HG02973 (cell line): ENCODE data around the gene FAM163B.

Source experiments
- ATAC-seq: cut with Tn5 transposase; IDR thresholded peaks from one replicate; pipeline ENCODE4 v1.9.1; 2021; ENCODE audit warnings: moderate library complexity; ENCODE audit not compliant: unreplicated experiment

FAM163B gene

DNA sequence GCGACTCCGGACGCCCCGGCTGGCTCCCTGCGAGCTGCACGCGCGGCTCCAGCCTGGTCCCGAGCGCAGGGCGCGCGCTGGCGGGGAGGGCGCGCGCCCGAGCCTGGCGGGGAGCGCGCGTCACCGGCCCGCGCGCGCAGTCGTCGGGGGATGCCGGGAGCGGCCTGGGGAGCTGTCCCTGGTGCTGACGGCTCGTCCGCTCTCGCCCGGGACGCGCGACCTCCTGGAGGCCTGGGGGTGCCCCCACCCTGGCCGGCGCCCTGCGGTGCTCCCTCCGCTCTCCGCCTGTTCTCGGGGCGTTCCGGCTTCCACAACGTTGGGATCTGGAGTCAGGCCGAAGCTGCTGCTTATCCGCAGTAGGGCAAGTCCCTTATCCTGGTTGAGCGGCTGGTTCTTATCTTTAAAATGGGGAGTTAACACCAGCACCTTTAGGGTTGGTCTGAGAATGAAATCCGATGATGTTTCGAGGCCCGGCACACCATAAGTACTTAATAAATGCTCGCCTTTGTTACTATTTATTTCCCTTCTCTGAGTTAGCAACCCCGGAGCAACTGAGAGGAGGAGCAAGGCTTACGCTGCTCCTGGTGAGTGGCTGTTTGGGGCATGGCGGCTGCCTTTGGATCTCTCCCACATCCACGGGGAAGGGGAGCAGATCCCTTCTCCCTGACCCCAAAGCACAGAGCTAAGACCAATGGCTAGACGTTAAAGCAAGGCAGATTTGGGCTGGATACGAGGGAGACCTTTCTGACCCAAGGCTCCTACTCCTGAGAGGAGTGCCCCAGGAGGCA lies at the start of gene FAM163B:
TSS of gene FAM163B (minus strand) at position 79 of the 788 bp plus-strand sequence. CDS start 29,166 bp downstream, outside the sequence.
- no peak for ATAC-seq

DNA sequence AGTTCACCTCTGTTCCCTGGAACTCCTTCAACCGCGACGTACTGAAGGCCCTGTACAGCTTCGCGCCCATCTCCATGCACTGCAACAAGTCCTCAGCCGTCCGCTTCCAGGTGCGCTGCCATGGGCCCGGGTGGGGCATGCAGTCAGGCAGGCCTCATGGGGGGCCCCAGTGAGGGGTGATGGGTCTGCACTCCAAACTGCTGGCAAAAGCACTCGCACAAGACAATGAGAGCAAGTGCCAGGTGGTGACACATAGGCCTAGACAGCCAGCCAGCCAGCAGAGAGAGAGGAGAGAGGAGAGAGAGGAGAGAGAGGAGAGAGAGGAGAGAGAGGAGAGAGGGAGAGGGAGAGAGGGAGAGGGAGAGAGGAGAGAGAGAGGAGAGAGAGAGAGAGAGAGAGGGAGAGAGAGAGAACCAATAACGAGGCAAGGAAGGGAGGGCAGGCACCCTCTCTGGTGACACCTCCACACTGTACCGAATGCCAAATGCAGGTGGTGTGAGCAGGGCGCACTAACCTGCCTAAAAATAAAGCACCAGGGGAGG lies 48.0 kb upstream of the FAM163B start:
- no peak for ATAC-seq

DNA sequence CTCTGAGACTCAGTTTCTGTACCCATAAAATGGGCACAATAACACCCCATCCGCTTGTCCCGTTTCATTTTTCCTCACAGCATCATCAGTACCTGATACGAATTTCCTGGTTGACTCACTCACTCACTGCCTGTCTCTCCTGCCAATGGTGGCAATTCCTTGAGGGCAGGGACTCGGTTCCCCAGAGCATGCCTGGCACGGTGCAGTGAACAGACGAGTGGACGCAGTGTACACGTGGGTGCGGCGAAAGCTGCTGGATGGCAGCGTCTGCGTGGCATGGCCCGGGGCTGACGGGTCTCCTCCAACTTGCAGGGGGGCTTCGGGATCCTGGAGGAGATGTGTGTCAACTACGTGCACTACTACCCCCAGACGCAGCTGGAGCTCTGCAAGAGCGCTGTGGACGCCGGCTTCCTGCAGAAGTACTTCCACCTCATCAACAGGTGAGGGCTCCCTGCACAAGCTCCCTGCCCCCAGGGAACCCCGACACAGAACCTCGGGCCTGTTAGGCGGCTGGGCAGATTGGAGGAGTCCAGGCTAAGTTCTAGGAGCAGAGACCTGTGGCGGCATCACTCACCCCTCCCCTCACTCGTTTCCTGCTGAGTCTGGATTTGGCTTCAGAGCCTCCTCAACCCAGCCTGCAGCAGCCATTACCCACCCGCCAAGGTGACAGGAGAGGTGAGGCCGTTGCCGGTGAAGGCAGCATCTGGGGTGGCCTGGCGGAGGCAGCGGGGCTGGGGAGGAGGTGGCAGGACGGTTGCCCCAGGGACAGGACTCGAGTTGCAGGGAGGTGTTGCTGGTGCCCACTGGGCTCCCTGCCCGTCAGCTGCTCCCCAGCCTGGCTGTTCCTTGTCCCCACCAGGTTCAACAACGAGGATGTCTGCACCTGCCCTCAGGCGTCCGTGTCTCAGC lies 47.3 kb upstream of the FAM163B start:
- no peak for ATAC-seq

DNA sequence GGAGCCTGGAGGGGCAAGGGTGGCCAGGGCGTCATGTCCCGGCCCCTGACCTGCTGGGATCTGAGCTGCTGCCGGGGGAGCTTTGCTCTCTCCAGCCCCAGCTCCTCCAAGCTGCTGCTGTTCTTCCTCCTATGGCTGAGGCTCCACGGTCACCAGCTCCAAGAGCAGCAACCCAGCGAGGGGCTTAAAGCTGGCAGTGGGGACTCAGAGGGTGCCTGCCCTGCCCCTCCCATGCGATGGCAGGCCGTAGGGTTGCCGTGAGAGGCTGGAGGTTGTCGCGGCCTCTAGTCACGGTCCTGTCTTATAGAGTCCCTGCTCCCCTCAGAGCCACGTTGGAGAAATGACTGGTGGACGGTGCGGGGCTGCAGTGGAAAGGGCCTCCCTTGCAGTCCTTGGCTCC lies 46.5 kb upstream of the FAM163B start:
- ATAC-seq: no peak

DNA sequence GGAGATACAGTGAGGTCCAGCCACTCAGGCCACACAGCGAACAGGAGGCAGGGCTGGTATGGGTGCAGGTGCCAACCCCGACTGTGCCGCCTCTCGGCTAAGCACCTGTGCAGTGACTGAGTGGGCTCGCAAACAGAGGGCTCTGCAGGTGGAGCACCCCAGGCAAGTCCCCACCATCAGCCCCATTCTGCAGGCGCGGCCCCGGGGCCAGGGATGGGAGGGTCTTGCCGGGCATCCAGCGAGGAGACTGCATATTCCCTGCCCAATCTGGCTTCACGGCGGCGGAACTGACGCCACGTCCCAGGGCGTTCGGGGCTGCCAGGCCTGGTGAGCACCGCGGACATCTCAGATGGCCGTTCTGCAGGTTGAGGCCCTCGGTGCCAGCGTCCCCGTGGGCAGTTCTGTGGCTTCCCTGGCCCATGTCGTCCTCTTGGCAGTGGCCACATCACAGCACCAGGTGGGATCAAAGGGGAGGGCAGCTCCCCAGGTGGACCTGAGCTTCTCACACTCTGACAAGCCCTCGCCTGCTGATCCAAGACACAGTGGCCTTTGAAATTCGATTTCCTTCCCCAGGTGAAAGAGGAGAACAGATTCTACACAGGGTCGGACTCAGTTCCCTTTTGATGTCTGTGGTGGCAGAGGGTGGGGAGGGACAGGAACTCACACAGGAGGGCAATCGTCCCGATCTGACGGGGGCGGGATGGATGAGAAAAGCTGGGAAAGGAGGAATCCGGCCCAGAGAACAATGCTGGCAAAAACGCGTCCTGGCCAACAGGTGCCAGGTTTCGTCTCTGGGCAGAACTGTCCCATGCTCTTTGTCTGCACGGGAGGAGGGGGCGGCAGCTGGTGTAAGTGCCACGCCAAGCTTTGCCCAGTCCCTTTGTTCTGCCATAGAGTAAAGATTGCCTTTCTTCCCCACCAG lies 45.8 kb upstream of the FAM163B start:
- no peak for ATAC-seq

DNA sequence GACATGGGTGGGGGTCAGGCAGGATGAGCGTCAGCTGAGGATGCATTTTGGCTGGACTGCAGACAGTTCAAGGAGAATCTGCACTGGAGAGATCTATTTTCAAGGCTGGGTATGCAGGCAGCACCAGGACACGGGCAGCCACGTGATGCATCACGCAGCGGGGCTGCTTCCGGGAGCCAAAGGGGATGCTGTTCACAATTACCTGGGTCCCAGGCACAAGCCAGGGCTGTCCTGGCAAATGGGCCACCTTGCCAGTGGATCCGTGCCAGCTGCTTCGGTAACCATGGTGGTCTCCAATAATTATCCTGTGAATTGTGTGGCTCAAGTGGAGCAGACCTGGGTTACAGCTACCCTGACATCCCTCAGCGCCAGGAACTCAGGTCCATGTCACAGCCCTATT lies 44.4 kb upstream of the FAM163B start:
- no peak for ATAC-seq

DNA sequence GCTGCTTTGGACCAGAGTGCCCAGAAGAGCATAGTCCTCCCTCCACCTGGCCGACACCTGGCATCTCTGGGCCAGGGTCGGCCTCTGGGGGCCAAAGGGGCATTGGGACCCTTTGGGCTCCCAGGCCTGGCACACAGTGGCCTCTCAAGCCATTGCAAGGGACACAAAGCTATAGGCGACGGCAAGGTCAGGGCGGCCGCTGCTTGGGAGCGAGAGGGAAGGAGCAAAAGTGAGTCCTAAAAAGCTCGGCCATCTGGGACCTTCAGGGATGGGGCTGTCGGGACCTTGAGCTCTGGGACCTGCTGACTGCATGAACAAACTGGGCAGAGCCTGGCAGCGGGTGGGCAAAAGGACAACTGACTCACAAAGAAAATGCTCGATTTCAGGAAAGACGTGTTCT lies 40.8 kb upstream of the FAM163B start:
- no peak for ATAC-seq

DNA sequence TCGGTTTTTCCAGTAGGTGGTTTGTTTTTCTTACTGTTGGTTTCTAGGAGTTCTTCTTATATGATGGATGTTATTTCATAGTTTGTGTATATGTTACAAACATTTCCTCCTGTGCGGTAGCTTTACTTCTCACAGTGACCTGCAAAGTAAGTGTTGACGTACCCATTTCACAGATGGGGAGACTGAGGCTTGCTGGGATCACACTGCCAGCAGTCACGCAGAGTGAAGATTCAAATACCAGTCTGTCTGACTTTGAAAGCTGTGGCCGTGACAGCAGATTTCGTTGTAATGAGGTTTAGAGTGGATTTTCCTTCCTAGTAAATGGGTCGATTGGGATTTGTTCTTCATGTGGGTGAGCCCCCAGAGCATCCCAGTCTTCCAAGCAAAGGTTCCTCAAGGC lies 40.0 kb upstream of the FAM163B start:
- no peak for ATAC-seq

DNA sequence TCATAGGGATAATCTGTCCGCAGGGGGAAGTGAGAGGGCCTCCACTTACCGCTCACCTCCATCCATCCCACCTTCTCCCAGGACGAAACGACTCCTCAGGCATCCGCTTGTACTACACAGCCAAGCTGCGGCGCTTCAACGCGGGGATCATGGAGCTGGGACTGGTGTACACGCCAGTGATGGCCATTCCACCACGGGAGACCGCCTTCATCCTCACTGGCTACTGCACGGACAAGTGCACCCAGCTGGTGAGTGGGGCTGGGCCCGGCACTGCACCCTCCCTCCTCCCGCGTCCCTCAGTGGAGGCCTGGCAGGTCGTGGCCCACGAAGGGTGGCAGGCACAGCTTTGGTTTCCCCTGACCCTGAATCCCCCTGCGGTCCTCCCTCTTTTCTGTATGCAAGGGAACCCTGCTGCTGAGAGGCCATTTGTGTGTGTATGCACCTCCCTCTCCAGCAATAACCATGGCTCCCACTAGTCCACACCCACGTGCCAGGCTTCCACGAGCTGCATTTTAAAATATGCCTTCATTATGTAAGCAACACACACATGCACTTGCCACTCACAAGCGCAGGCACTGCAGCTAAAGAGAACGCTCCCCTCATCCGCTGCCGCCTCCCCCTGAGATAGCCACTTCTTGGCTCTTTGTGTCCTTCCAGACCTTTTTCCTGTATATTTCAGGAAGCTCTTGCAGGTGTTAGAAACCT lies 38.7 kb upstream of the FAM163B start:
- no peak for ATAC-seq

DNA sequence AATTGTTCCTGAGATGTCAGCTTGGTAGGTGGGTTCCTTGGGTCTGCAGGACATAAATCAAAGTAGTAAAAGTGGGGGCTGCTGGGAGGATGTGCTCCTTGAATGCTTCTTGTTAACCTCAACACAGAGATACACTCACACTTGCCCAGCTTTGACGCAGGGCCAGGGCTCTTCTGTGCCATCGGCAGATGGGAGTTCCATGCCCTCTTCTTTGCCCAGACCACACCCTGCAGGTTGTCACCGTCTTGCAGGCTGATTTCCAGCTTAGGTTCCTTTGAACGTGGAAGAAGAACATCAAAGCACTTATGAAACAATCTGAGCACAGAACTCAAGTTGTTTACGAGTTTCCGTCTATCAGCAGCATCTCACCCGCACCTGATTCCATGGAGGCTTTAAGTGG lies 38.0 kb upstream of the FAM163B start:
- no peak for ATAC-seq

DNA sequence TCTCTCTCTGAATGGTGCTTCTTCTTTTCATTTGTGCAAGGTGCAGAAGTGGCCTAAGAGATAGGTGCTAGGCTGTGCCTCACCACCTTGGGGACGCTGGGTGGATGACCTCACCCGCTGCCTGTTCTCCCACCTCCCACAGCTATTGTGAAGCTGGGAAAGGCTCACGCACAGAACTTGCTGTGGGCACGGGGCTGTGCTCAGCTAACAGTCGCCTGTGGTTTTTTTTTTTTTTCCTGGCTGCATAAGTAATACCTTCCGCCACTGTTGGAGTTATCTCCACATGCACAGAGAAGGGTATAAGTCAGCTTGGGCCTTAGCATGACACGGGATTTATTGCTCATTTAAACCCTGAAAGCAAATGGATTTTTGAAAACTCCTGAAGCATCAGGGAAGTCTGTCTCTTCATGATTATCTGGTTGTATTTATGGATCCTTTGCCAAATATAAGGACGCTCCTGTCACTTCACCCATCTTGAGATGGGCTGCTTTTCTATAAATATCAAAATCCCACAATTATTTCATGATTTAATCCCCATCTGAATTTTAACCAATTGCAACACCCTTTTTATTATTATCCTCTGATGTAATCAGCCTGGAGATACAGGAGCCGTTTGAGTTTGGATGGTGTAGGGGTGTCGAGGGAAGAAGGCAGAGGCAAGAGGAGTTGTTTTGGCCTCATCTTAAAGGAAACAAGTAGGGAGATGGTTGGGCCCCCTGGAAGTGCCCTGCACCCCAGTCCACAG lies 36.0 kb upstream of the FAM163B start:
- ATAC-seq: no peak

DNA sequence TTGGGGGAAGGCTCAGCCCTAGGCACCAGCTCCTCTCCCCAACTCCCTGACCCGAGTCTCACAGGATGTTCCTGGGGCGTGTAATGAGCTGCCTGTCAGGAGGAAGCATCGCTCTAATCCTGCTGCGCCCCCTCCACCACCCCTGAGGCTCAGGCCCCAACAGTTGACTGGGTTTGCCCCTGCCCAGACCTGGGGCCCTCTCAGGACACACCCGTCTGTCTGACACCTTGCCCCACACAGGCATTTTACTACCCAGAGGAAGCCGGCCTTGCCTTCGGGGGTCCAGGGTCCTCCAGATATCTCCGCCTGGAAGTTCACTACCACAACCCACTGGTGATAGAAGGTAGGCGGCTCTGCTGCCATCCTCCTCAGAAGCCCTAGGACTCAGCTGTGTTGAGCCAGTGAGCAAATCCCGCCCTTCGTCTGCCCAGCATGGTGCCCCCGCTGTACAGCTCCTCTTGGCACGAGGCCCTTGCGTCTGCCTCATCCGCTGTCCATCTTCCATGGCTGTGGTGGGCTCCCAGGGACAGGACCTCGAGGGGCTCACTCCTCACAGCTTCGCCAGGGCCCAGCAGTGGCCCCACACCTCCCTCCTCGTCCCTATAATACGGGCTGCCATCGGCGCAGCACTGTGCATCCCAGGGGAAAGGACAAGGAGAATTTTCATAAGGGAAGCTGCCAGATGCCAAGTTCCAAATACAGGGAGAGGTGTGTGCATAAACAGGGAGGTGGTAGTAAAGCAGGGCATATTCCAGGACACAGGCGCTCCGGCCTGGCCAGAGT lies 35.0 kb upstream of the FAM163B start:
- ATAC-seq: no peak

DNA sequence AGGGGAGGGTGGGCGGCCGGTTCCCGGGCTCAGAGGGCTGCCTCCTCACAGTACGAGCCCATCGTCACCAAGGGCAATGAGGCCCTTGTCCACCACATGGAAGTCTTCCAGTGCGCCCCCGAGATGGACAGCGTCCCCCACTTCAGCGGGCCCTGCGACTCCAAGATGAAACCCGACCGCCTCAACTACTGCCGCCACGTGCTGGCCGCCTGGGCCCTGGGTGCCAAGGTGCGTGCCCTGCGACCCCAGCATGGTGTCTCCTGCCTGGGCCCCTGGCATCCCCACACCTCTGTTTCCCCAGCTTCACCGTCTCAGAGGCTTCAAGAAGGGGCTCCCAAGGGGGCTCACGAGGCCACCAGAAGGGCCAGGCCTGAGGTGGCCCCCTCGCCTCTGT lies 34.2 kb upstream of the FAM163B start:
- ATAC-seq: no peak

DNA sequence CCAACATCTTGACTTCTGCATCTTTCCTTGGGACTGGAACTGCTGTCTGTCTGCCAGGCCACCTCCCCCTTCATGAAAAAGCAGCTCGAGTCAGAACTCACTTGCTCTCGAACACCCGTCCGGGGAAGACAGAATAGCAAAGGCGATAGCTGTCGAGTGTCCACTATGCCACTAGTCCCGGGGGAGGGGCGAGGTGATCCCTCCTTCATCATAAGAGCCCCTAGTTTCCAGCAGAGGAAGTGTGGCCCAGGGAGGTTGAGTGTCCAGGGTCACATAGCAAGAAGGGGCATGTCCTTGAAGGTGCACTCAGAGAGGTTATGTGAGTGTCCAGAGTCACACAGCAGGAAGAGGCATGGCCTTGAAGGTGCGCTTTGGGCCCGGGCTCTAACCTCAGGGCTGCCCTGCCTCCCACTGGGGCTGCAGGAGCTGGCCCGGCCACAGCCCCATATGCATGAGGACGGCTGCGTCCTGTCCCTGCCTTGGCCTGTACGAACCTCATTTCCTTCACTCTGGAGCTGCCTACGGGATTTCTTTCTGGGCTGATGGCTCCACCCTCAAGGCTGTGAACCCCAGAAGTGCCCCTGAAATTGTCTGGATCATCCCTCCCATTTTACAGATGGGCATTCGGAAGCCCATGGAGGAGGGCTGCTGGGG lies 33.6 kb upstream of the FAM163B start:
- no peak for ATAC-seq

DNA sequence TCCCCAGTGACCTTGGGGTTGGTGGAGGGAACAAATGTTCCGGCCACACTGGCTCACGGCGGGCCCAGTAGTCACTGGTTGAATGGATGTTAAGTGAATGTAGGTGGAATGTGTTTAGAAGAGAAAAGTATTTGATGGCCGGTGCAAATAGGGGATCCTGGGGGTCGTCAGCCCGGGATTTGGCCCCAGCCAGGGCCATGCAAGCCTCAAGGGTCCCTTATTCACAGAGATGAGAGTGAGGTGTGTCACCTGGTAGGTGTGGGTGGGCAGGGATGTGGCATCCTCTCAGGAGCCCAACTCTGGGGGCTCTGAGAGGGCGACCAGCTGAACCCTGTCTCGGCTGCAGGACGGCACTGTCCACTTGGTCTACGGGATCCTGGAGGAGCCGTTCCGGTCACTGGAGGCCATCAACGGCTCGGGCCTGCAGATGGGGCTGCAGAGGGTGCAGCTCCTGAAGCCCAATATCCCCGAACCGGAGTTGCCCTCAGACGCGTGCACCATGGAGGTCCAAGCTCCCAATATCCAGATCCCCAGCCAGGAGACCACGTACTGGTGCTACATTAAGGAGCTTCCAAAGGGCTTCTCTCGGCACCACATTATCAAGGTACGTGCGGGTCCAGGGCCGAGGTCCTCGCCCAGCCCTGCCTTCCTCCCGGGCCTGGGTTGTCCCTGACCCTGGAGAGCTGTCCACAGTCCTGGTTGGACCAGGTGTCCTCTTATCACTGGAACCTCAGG lies 32.8 kb upstream of the FAM163B start:
- ATAC-seq: no peak

DNA sequence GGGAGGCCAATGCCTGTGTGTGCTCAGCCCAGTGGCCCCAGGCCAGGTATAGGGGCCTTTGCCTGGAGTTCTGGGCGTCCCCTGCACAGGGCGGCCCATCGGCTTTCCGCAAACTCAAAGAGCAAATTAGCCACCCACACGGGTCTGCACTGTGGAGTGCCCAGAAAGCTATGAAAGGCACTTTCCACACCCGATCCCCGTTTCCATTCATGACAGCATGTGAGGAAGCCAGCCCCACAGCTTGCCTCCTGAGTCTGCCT lies 32.1 kb upstream of the FAM163B start:
- ATAC-seq: no peak

DNA sequence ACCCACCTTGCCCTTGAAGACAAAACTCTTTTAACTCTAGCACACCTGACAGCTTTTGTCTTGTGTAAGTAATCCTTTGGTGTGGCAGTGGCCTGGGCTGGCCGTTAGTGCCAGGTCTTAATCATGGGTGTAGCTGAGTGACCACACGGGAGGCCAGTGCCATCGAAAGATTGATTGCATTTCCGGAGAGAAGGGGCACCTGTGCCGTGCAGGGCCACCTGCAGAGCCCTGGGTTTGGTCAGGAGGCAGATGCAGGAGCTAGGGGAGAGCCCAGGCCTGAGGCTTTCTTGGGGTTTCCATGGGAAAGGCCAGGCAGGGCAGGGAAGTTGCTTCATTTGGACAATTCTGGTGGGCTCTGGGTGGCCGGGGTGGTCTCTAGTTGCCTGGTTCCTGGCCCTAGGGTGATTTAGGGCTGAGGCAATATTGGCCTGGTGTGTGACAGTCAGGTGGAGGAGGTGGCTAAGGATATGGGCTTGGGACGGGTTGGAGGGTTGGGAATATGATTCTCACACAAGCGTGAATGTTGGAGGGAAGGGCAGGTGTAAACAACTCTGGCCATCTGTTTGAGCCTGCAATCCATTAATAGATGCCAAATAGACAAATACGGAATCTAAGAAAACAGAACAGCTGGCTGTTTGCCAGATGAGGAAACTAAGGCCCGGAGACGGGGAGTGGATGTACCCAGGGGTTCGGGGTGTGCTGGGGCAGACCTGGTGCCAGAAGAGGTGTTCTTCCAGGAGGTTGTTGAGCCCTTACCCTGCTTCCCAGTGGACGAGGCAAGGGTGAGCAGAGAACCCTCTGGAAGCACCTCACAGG lies 31.6 kb upstream of the FAM163B start:
- no peak for ATAC-seq
